GM12878 (cell line): Measurements from ENCODE around the gene PPFIBP1. TPM values are rescaled to one million over a fixed set of nuclear protein-coding genes. Genes with fewer than 3 reads are reported as not detected.

Experiments
- ATAC-seq: fragments of 200-7000 bp; cut with Tn5 transposase; 3 replicates; pipeline ENCODE4 v1.9.1; 2020; ENCODE audit warnings: mild to moderate bottlenecking, moderate library complexity
- BruUV-seq: library from RNA; stranded (reverse); fragments of 400-500 nt; replicated peaks from 2 replicates; lab custom pipeline; 2021; lab: Mats Ljungman, UMichigan
- CTCF ChIA-PET: fragments of 300-600 bp; sonication (Branson Sonifier 250); formaldehyde crosslinking; extraction: SDS; loops from one replicate; lab custom pipeline; 2021; ENCODE audit warnings: inconsistent platforms; lab: Yijun Ruan, JAX
- POLR2A ChIA-PET: fragments of 350-600 bp; formaldehyde crosslinking; extraction: SDS; loops from one replicate; lab custom pipeline; 2021; ENCODE audit warnings: inconsistent platforms; lab: Charles Lee
- RAD21 ChIA-PET: fragments of 300-600 bp; sonication (Branson Sonifier 250); formaldehyde crosslinking; loops from one replicate; lab custom pipeline; 2023; ENCODE audit warnings: antibody characterized with exemption; ENCODE audit not compliant: unreplicated experiment; lab: Charles Lee
- SMC1A ChIA-PET: fragments of 300-600 bp; sonication (Branson Sonifier 250); formaldehyde crosslinking; loops from one replicate; lab custom pipeline; 2023; ENCODE audit not compliant: unreplicated experiment, uncharacterized antibody; lab: Charles Lee
- DNase-seq: peaks from one replicate; pipeline ENCODE4 v3.0.0-alpha.2; 2011; ENCODE audit warnings: low read depth, low spot score
- FAIRE-seq: peaks from 3 replicates; lab custom pipeline; 2011; peaks lifted over from hg19 to GRCh38; lab: Jason Lieb, UNC
- H2AFZ ChIP-seq: 2 replicates; pipeline ENCODE4 v1.6.0; 2011; ENCODE audit warnings: low read depth, low read length, control low read depth; ENCODE audit not compliant: control insufficient read depth
- H3K27ac ChIP-seq: 2 replicates; pipeline ENCODE4 v1.5.1; 2011; ENCODE audit warnings: control low read depth; ENCODE audit not compliant: control insufficient read depth, insufficient read depth
- H3K27me3 ChIP-seq, 2 experiments: replicated peaks in 1 of 2; 2 replicates each; pipeline versions ENCODE4 v1.6.0 to v1.6.1; 2011; ENCODE audit warnings: low read length in 1 of 2; ENCODE audit not compliant: control insufficient read depth in 2 of 2, insufficient read depth in 2 of 2
- H3K36me3 ChIP-seq, 2 experiments: 2 replicates each; pipeline ENCODE4 v1.5.1; 2011; ENCODE audit warnings: low read length in 1 of 2; ENCODE audit not compliant: control insufficient read depth in 2 of 2, insufficient read depth in 2 of 2
- H3K4me1 ChIP-seq: 2 replicates; pipeline ENCODE4 v1.6.1; 2011; ENCODE audit warnings: mild to moderate bottlenecking, low read length, moderate library complexity, mixed read lengths; ENCODE audit not compliant: control insufficient read depth, insufficient read depth
- H3K4me2 ChIP-seq: 2 replicates; pipeline ENCODE4 v1.6.0; 2011; ENCODE audit warnings: control low read depth; ENCODE audit not compliant: control insufficient read depth, insufficient read depth
- H3K4me3 ChIP-seq: fragments of 200-600 bp; sonication (generic); 2 replicates; pipeline ENCODE4 v1.5.1; 2016
- H3K79me2 ChIP-seq: 2 replicates; pipeline ENCODE4 v1.6.0; 2011; ENCODE audit warnings: low read length; ENCODE audit not compliant: control insufficient read depth, insufficient read depth
- H3K9ac ChIP-seq: 2 replicates; pipeline ENCODE4 v1.8.0; 2011; ENCODE audit warnings: low read length, control low read depth, mixed read lengths; ENCODE audit not compliant: control insufficient read depth, insufficient read depth
- H3K9me3 ChIP-seq: replicated peaks from 3 replicates; pipeline ENCODE4 v1.5.1; 2011; ENCODE audit warnings: mild to moderate bottlenecking, low read length; ENCODE audit not compliant: control insufficient read depth, insufficient read depth
- H4K20me1 ChIP-seq: 2 replicates; pipeline ENCODE4 v1.6.0; 2011; ENCODE audit not compliant: control insufficient read depth, insufficient read depth
- FOXK2 ChIP-seq: fragments of 450-650 bp; IDR thresholded peaks from 2 replicates; pipeline ENCODE4 v1.6.1; 2017; ENCODE audit warnings: mild to moderate bottlenecking, moderate library complexity
- SMC3 ChIP-seq: IDR thresholded peaks from 2 replicates; pipeline ENCODE4 v1.6.1; 2011; ENCODE audit warnings: low read length, improper control_type of control experiment, borderline replicate concordance
- SP1 ChIP-seq: IDR thresholded peaks from one replicate; pipeline ENCODE4 v1.6.1; 2011; ENCODE audit warnings: low read depth, low read length
- TCF7 ChIP-seq: IDR thresholded peaks from 2 replicates; pipeline ENCODE4 v1.6.1; 2014; ENCODE audit warnings: antibody characterized with exemption, borderline replicate concordance
- ZNF622 ChIP-seq: fragments of 450-650 bp; IDR thresholded peaks from 2 replicates; pipeline ENCODE4 v1.6.1; 2017; ENCODE audit warnings: mild to moderate bottlenecking, inconsistent platforms
- WGBS: methylation state at CpG from one replicate; pipeline ENCODE4 v1.1.6; 2016; ENCODE audit warnings: low lambda C conversion rate; ENCODE audit not compliant: insufficient replicate concordance, insufficient coverage; ENCODE audit errors: missing lambda C conversion rate; 5-methylcytosine and 5-hydroxymethylcytosine counted together
- in situ Hi-C: fragments of 300-500 bp; cut with MboI; formaldehyde crosslinking; loops from 9 replicates; pipeline ENCODE4 v1.14.3; 2018; ENCODE audit warnings: mixed read lengths
- intact Hi-C: fragments of 100-400 bp; cut with micrococcal nuclease; formaldehyde crosslinking; loops from one replicate; pipeline ENCODE4 v1.14.2; 2022; ENCODE audit not compliant: unreplicated experiment
- polyA plus RNA-seq, 11 experiments: library from polyadenylated mRNA; depleted of rRNA in 4 of 11; unstranded in 6 of 11; stranded (reverse) in 5 of 11; fragments of >200 nt; fragmentation: Nextera tagmentation in 4 of 11; fragmentation: Illumina TruSeq in 1 of 11; extraction: Ambion mirVana in 4 of 11; extraction: Trizol in 1 of 11; gene quantifications; 1 replicate in 1 of 11; 2 replicates in 10 of 11; pipeline versions ENCODE4 v1.2.1 to v1.2.3, GENCODE V29; 2011 to 2016; ENCODE audit warnings: inconsistent platforms in 2 of 11, missing spikeins in 2 of 11, low read depth in 1 of 11
- total RNA-seq, 4 experiments: library from RNA; depleted of rRNA in 3 of 4; stranded (reverse); fragments of >200 nt in 3 of 4; fragmentation: Illumina TruSeq in 1 of 4; extraction: Trizol in 1 of 4; gene quantifications; 2 replicates each; pipeline versions ENCODE4 v1.2.1 to v1.2.3, GENCODE V29; 2013 to 2021
- TF ChIP-seq, protein P1 (sequence below): fragments of 450-650 bp; IDR thresholded peaks from 2 replicates; pipeline ENCODE4 v1.6.1; 2017; ENCODE audit warnings: mild to moderate bottlenecking, low read depth, inconsistent platforms; ENCODE audit not compliant: poor library complexity, severe bottlenecking
- TF ChIP-seq, protein P2 (sequence below): fragments of 450-650 bp; formaldehyde crosslinking; IDR thresholded peaks from 2 replicates; pipeline ENCODE4 v1.4.0; 2022; ENCODE audit warnings: mild to moderate bottlenecking, moderate library complexity
- TF ChIP-seq, protein P3 (sequence below): fragments of 450-650 bp; conservative IDR thresholded peaks from 2 replicates; pipeline ENCODE4 v1.6.1; 2017; ENCODE audit warnings: mild to moderate bottlenecking, moderate library complexity
- TF ChIP-seq, protein P4 (sequence below): IDR thresholded peaks from 2 replicates; pipeline ENCODE4 v1.6.1; 2012; ENCODE audit warnings: low read depth, low read length, improper control_type of control experiment

The PPFIBP1 gene
- total and polyA plus RNA-seq, 10 of the 15 experiments (the other 5 are each of a cell fraction or from before 2014, with no cell fraction given): 0.47 to 7.8 (median 3.6) TPM

DNA sequence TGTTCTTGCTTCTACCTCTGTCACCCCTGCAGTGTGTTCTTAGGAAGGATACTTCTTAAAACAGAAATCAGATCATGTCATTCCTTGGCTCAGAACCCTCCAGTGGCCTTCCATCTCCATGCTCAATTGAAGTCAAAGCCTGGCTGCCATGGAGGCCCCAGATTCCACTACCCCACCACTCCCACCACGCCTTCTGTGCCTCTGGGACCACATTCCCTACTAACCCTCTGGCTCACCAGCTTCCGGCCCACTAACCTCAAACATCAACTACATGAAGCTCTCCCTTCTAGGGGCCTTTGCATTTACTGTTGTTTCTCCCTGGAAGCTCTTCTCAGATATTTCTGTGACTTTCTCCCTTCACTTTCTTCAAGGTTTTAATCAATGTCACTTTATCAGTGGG lies 96.1 kb downstream of the PPFIBP1 start (continued):
- TF ChIP-seq TCF7: no peak

DNA sequence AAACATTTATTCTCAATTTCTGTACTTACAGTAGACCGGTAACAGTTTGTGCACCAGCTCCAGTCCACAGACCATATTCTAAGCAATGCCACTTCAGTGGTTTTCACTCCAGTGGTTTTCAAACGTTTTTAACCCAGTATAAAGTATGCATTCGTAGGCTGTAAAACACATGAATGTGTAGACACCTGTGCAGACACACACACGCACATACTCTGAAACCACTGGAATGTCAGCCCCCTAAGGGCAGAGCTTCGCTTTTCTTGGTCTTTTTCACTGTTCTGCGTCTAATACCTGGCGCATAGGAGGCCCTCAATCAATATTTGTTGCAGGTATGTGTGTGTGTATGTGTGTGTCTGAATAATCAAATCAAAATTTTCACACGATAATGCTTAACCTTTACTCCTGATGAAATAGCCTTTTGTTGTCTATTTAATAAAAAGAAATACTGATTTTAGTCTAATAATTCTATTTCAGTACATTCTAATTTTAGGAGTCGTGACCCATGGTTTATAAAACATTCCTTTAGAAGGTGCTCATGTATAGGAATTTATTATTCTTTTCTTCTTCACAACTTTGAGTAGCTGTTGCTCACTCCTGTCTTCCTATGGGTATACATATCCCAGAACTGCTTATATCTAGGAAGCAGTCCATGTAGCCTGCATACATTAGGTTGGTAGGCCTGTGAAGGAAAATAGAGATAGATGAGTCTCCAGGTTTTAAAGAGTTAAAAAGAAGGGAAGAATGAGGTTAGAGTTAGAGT lies 98.6 kb downstream of the PPFIBP1 start:
- in situ Hi-C loops: no loop called here
- Histone ChIP-seq H3K9ac (no peak overlapping the region), H2AFZ (no peak overlapping the region), H3K4me2 (no peak overlapping the region), H3K27ac (no peak overlapping the region), H3K9me3 (no peaks in the 10 kb centered on the region), H3K36me3 (no peaks in the 10 kb centered on the region), H3K27me3 (no peaks in the 10 kb centered on the region), H3K79me2 (no peaks in the 10 kb centered on the region), H4K20me1 (no peaks in the 10 kb centered on the region), H3K4me3 (no peak overlapping the region), H3K4me1 (peaks cover 8% of the 10 kb centered on the region)
- ATAC-seq (no peak), DNase-seq (no peak), FAIRE-seq (no peak)
- no peak for TF ChIP-seq SMC3
- no peak for TF ChIP-seq ZNF622
- TF ChIP-seq FOXK2: no peak
- TF ChIP-seq, protein P1, sequence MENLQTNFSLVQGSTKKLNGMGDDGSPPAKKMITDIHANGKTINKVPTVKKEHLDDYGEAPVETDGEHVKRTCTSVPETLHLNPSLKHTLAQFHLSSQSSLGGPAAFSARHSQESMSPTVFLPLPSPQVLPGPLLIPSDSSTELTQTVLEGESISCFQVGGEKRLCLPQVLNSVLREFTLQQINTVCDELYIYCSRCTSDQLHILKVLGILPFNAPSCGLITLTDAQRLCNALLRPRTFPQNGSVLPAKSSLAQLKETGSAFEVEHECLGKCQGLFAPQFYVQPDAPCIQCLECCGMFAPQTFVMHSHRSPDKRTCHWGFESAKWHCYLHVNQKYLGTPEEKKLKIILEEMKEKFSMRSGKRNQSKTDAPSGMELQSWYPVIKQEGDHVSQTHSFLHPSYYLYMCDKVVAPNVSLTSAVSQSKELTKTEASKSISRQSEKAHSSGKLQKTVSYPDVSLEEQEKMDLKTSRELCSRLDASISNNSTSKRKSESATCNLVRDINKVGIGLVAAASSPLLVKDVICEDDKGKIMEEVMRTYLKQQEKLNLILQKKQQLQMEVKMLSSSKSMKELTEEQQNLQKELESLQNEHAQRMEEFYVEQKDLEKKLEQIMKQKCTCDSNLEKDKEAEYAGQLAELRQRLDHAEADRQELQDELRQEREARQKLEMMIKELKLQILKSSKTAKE: no peak
- TF ChIP-seq, protein P2, sequence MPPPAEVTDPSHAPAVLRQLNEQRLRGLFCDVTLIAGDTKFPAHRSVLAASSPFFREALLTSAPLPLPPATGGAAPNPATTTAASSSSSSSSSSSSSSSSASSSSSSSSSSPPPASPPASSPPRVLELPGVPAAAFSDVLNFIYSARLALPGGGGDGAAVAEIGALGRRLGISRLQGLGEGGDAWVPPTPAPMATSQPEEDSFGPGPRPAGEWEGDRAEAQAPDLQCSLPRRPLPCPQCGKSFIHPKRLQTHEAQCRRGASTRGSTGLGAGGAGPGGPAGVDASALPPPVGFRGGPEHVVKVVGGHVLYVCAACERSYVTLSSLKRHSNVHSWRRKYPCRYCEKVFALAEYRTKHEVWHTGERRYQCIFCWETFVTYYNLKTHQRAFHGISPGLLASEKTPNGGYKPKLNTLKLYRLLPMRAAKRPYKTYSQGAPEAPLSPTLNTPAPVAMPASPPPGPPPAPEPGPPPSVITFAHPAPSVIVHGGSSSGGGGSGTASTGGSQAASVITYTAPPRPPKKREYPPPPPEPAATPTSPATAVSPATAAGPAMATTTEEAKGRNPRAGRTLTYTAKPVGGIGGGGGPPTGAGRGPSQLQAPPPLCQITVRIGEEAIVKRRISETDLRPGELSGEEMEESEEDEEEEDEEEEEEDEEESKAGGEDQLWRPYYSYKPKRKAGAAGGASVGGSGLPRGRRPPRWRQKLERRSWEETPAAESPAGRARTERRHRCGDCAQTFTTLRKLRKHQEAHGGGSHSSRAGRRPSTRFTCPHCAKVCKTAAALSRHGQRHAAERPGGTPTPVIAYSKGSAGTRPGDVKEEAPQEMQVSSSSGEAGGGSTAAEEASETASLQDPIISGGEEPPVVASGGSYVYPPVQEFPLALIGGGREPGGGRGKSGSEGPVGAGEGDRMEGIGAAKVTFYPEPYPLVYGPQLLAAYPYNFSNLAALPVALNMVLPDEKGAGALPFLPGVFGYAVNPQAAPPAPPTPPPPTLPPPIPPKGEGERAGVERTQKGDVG (CRISPR knock-in tag): no peak
- TF ChIP-seq, protein P3, sequence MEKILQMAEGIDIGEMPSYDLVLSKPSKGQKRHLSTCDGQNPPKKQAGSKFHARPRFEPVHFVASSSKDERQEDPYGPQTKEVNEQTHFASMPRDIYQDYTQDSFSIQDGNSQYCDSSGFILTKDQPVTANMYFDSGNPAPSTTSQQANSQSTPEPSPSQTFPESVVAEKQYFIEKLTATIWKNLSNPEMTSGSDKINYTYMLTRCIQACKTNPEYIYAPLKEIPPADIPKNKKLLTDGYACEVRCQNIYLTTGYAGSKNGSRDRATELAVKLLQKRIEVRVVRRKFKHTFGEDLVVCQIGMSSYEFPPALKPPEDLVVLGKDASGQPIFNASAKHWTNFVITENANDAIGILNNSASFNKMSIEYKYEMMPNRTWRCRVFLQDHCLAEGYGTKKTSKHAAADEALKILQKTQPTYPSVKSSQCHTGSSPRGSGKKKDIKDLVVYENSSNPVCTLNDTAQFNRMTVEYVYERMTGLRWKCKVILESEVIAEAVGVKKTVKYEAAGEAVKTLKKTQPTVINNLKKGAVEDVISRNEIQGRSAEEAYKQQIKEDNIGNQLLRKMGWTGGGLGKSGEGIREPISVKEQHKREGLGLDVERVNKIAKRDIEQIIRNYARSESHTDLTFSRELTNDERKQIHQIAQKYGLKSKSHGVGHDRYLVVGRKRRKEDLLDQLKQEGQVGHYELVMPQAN: no peak
- no peak for TF ChIP-seq SP1
- TF ChIP-seq, protein P4, sequence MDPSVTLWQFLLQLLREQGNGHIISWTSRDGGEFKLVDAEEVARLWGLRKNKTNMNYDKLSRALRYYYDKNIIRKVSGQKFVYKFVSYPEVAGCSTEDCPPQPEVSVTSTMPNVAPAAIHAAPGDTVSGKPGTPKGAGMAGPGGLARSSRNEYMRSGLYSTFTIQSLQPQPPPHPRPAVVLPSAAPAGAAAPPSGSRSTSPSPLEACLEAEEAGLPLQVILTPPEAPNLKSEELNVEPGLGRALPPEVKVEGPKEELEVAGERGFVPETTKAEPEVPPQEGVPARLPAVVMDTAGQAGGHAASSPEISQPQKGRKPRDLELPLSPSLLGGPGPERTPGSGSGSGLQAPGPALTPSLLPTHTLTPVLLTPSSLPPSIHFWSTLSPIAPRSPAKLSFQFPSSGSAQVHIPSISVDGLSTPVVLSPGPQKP: no peak
- POLR2A ChIA-PET: no interaction called here
- SMC1A ChIA-PET: no interaction called here
- RAD21 ChIA-PET: no interaction called here
- no TSS peak for BruUV-seq
- intact Hi-C loops: no loop called here
- CTCF ChIA-PET: no interaction called here
- 50% methylated on average over 9 of the region's 9 CpGs for WGBS
